ENCODE data around the gene WDR73.

DNA sequence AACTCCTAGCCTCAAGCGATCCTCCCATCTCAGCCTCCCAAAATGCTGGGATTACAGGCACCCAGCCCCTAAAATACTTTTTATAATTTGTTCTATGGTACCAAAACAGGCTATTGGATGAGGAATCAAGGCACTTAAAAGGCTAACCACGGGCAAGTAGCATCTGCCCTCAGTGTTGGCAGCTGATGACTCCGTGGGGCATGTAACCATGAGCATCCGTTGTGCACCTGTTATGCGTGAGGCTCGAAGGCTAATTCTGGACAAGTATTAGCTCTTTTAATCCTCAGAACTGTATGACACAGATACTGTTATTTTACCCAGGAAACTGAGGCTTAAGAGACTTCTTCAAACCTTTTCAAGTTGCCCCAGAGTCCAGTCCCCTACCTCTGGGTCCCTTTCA is 10.2 kb downstream of the WDR73 start:
- TF ChIP-seq, protein P1, sequence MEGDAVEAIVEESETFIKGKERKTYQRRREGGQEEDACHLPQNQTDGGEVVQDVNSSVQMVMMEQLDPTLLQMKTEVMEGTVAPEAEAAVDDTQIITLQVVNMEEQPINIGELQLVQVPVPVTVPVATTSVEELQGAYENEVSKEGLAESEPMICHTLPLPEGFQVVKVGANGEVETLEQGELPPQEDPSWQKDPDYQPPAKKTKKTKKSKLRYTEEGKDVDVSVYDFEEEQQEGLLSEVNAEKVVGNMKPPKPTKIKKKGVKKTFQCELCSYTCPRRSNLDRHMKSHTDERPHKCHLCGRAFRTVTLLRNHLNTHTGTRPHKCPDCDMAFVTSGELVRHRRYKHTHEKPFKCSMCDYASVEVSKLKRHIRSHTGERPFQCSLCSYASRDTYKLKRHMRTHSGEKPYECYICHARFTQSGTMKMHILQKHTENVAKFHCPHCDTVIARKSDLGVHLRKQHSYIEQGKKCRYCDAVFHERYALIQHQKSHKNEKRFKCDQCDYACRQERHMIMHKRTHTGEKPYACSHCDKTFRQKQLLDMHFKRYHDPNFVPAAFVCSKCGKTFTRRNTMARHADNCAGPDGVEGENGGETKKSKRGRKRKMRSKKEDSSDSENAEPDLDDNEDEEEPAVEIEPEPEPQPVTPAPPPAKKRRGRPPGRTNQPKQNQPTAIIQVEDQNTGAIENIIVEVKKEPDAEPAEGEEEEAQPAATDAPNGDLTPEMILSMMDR (IDR thresholded peaks at IDR 0.05), result no peak
- TF ChIP-seq POLR2A (IDR thresholded peaks at IDR 0.05), result no peak

Measured in uterus (tissue), 2 donors.